HG03565 (cell line): Measurements from ENCODE around the gene PRKCB.
A peak's percentile ranks its signal among the peaks of the same experiment; 100 is the strongest.
"Not testable (repeated sequence)": the region's sequence is repeated elsewhere in the genome, so short reads cannot be mapped to it uniquely, and the experiment has no call there.

Source experiments
- ATAC-seq: cut with Tn5 transposase; IDR thresholded peaks from one replicate; pipeline ENCODE4 v1.9.1; 2021; ENCODE audit warnings: mild to moderate bottlenecking, moderate library complexity; ENCODE audit not compliant: unreplicated experiment

Gene PRKCB

GRCh38 chr16:24204150-24204665, 368.4 kb downstream of the PRKCB start:
- ATAC-seq: no peak

- ATAC-seq: no peak
Measured at GRCh38 chr16:24206926-24207325, 371.1 kb downstream of the PRKCB start.

GRCh38 chr16:24208710-24209109, 372.9 kb downstream of the PRKCB start:
- ATAC-seq: no peak

- no peak for ATAC-seq
Measured at GRCh38 chr16:24214992-24215391, 379.2 kb downstream of the PRKCB start.

GRCh38 chr16:24216961-24217360, 381.2 kb downstream of the PRKCB start:
- no peak for ATAC-seq

DNA sequence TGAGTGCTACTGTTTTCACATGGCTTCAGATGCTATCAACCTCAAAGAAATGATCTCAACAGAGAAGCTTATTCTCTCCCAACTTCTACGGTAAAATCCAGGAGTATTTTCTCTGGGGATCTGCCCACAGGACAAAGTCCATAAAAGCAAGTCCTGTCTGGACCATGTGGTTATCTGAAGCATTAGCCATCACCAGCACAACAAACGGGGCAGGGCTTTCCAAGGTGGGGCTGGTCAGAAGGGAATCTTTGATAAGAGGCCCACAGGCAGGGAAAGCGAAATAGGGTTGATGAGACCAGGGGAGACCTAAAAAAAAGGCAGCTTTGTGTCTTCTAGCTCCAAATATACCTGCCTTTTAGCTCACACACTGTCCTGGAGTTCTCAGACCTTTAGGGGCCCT, 381.7 kb downstream of the PRKCB start:
- no peak for ATAC-seq

- no peak for ATAC-seq
Measured at GRCh38 chr16:24218299-24218698, 382.5 kb downstream of the PRKCB start.

- ATAC-seq: no peak
Measured at GRCh38 chr16:24221219-24221618, 385.4 kb downstream of the PRKCB start.

GRCh38 chr16:24228514-24228913, 392.7 kb downstream of the PRKCB start:
- no peak for ATAC-seq

GRCh38 chr16:24232936-24233335, 397.2 kb downstream of the PRKCB start:
- no peak for ATAC-seq

DNA sequence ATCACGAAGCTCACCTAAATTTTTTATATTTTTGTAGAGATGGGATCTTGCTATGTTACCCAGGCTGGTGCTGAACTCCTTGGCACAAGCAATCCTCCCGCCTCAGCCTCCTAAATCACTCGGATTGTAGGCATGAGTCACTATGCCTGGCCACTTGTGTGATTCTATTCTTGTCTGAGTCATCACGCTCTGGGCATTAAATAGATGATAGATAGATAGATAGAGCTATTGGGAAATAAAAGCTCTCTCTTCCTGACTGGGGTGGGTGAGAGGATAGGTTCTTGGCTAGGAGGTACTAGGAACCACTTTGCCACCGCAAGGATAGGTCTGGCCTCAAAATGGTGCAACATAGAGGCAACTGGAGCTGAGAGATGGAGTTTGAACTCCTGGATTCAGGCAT, 399.0 kb downstream of the PRKCB start:
- no peak for ATAC-seq

DNA sequence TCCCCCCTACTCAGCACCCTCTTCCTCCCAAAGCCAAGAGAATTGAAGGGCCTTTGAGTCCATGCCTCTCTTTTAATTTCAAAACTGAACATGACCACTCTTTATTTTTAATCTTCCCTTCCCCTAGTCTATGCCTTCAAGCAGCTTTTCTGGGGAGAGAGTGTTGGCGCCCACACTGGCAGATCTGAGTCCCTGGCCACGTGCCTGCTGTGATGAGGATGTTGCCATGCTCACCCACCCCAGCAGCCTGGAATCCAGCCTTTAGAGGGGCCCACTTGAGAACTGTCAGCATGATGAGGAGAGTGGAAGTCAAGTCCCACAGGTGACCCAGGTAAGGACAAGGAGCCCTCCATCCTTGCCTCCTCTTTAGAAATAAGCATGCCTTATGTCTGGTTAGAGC, 400.0 kb downstream of the PRKCB start:
- no peak for ATAC-seq

GRCh38 chr16:24238846-24239245, 403.1 kb downstream of the PRKCB start:
- not testable (repeated sequence) for ATAC-seq

- ATAC-seq: no peak
Measured at GRCh38 chr16:24246911-24247607, 411.3 kb downstream of the PRKCB start.

- ATAC-seq: peak; percentile 45
Measured at GRCh38 chr16:24253192-24253591, 417.4 kb downstream of the PRKCB start.

- no peak for ATAC-seq
Measured at GRCh38 chr16:24255456-24256371, 419.9 kb downstream of the PRKCB start, which contains the start of gene CACNG3. Gene CACNG3 (plus strand): TSS chr16:24256335. CDS start chr16:24256755, 420 bp downstream.

GRCh38 chr16:24257958-24258357, 422.2 kb downstream of the PRKCB start:
- ATAC-seq: no peak

GRCh38 chr16:24258791-24259190, 423.0 kb downstream of the PRKCB start:
- no peak for ATAC-seq

DNA sequence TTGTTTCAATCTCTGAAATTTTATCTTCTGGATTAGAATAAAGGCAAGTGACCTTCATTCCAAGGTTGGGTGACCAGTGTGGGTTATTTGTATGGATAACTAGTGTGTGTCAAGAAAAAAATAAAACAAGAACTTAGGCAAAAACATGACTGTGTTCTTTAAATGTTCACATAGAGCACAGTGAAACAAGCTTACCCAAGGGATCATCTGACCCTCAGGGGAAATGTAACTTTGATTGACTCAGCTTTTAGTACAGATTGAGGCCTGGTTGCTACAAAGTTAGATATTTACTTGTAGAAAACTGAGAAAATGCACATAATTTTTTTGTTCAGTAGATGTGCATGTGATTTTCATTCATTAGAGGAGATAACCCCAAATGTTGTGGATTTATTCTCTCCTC, 427.0 kb downstream of the PRKCB start:
- ATAC-seq: no peak
